GM20000 (cell line): ENCODE measurements around the gene RHBDF1.

Experiments used
- DNase-seq: peaks from one replicate; pipeline ENCODE4 v3.0.0; 2012; ENCODE audit warnings: low spot score
- CTCF ChIP-seq: IDR thresholded peaks from 2 replicates; pipeline ENCODE4 v1.5.1; 2012; ENCODE audit warnings: mild to moderate bottlenecking, control low read depth; ENCODE audit errors: extremely low read depth, missing control alignments

RHBDF1 gene

GRCh38 chr16:60166-60565 is 12.3 kb downstream of the RHBDF1 start:
- no peak for TF ChIP-seq CTCF
- no peak for DNase-seq

DNA sequence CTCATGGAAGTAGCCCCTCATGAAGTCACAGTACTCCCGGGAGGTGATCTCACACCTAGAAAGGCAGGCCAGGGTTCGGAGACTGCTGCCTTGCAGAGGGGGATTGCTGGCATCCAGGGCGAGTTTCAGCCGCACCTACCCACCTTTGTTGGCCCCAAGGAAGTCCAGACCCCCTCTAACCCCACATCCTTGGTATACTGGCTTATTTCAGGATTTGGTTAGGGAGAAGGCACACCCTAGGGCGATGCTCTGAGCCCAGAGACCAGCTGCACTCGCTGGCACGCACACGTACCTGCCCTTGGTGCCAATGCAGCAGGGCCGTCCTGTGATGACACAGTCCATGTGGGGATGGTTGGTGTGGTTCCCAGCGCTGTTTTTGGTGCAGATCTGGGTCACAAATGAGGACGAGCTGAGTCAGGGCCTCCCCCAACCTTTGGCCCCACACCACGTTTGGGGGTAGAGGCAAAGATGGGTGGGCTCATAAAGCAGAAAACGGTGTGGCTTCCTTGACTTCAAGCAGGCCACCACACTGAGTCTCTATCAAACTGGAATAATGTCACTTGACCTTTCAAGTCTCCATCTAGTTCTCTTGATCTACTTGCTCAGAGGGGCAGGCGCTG is 12.9 kb downstream of the RHBDF1 start:
- no peak for TF ChIP-seq CTCF
- no peak for DNase-seq

- TF ChIP-seq CTCF, result no peak
- DNase-seq, result no peak
These were observed 13.7 kb downstream of the RHBDF1 start for GRCh38 chr16:58491-59439.

GRCh38 chr16:57711-58110 is 14.7 kb downstream of the RHBDF1 start:
- no peak for DNase-seq
- no peak for TF ChIP-seq CTCF

- DNase-seq, result no peak
- TF ChIP-seq CTCF, result no peak
These were observed 16.1 kb downstream of the RHBDF1 start for GRCh38 chr16:56231-56927.

DNA sequence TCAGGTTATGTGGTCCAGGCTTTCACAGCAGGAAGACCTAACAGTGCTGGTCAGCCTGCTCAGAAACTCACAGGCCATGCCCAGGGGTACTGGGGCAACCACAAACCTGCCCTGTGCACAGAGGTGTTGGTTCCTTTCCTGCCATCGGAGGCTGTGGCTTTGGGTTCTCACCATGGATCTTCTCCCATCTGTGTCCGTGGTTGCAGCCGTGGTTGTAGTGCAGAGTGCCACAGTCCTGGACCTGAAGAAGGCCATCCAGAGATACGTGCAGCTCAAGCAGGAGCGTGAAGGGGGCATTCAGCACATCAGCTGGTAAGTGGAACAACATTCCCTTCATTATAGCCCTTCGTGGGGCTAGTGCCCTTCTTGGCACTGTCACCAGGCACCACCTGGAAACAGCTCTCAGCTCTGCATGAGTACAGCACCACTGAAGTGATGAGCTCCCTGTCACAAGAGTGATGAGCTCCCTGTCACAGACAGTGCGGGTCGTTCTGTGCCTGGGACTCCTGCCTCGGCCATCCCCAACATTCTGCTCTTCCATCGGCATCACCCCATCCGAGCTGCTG is 16.8 kb downstream of the RHBDF1 start:
- no peak for DNase-seq
- no peak for TF ChIP-seq CTCF
